ENCODE data around the gene AMMECR1L. TPM values are rescaled to one million over a fixed set of nuclear protein-coding genes. Genes with fewer than 3 reads are reported as not detected.

Gene AMMECR1L
- polyA plus RNA-seq, 1 experiment = 15.3 TPM

GRCh38 chr2:127877626-127878025 lies 8.1 kb downstream of the AMMECR1L start:
- H3K27ac ChIP-seq (ENCODE audit: low read depth, low read length) = no peak overlapping the region
- ChIA-PET POLR2A (no interaction called here), CTCF (no interaction called here)
- no peak overlapping the region for H3K4me3 ChIP-seq (ENCODE audit: low read depth, low read length)
- H3K27me3 ChIP-seq (ENCODE audit: control insufficient read depth, insufficient read depth, low read length) = no peaks in the 10 kb centered on the region
- DNase-seq (ENCODE audit: low read depth, low spot score) = no peak
- no peaks in the 10 kb centered on the region for H3K9me3 ChIP-seq (ENCODE audit: control insufficient read depth, insufficient read depth, low read length)
- TF ChIP-seq CTCF (IDR thresholded peaks at IDR 0.05; ENCODE audit: low read depth, low read length) = no peak

- TF ChIP-seq CTCF (IDR thresholded peaks at IDR 0.05; ENCODE audit: low read depth, low read length) = no peak
- ChIA-PET POLR2A (no interaction called here), CTCF (interaction anchor here (1.2 kb wide), 1 partner anchor 10 kb away, joined by 6 read pairs; no protein-coding TSS in a partner anchor)
- H3K4me3 ChIP-seq (ENCODE audit: low read depth, low read length) = no peak overlapping the region
- DNase-seq (ENCODE audit: low read depth, low spot score) = no peak
- H3K9me3 ChIP-seq (ENCODE audit: control insufficient read depth, insufficient read depth, low read length) = no peaks in the 10 kb centered on the region
- no peak overlapping the region for H3K27ac ChIP-seq (ENCODE audit: low read depth, low read length)
- no peaks in the 10 kb centered on the region for H3K27me3 ChIP-seq (ENCODE audit: control insufficient read depth, insufficient read depth, low read length)
These were observed 8.6 kb downstream of the AMMECR1L start for GRCh38 chr2:127877136-127877535.

GRCh38 chr2:127874378-127875269 lies 11.1 kb downstream of the AMMECR1L start:
- no peak for TF ChIP-seq CTCF (IDR thresholded peaks at IDR 0.05; ENCODE audit: low read depth, low read length)
- ChIA-PET CTCF (no interaction called here), POLR2A (no interaction called here)
- no peak overlapping the region for H3K4me3 ChIP-seq (ENCODE audit: low read depth, low read length)
- H3K27ac ChIP-seq (ENCODE audit: low read depth, low read length) = no peak overlapping the region
- DNase-seq (ENCODE audit: low read depth, low spot score) = no peak
- no peaks in the 10 kb centered on the region for H3K9me3 ChIP-seq (ENCODE audit: control insufficient read depth, insufficient read depth, low read length)
- no peaks in the 10 kb centered on the region for H3K27me3 ChIP-seq (ENCODE audit: control insufficient read depth, insufficient read depth, low read length)

GRCh38 chr2:127873707-127874303 lies 12.0 kb downstream of the AMMECR1L start:
- TF ChIP-seq CTCF (IDR thresholded peaks at IDR 0.05; ENCODE audit: low read depth, low read length) = no peak
- no peak overlapping the region for H3K4me3 ChIP-seq (ENCODE audit: low read depth, low read length)
- H3K27me3 ChIP-seq (ENCODE audit: control insufficient read depth, insufficient read depth, low read length) = no peaks in the 10 kb centered on the region
- CTCF ChIA-PET = no interaction called here
- H3K27ac ChIP-seq (ENCODE audit: low read depth, low read length) = no peak overlapping the region
- no peaks in the 10 kb centered on the region for H3K9me3 ChIP-seq (ENCODE audit: control insufficient read depth, insufficient read depth, low read length)
- POLR2A ChIA-PET = no interaction called here
- DNase-seq (ENCODE audit: low read depth, low spot score) = no peak

GRCh38 chr2:127872354-127872753 lies 13.4 kb downstream of the AMMECR1L start:
- DNase-seq (ENCODE audit: low read depth, low spot score) = no peak
- TF ChIP-seq CTCF (IDR thresholded peaks at IDR 0.05; ENCODE audit: low read depth, low read length) = no peak
- no peaks in the 10 kb centered on the region for H3K9me3 ChIP-seq (ENCODE audit: control insufficient read depth, insufficient read depth, low read length)
- ChIA-PET CTCF (no interaction called here), POLR2A (no interaction called here)
- H3K27ac ChIP-seq (ENCODE audit: low read depth, low read length) = no peak overlapping the region
- H3K27me3 ChIP-seq (ENCODE audit: control insufficient read depth, insufficient read depth, low read length) = no peaks in the 10 kb centered on the region
- H3K4me3 ChIP-seq (ENCODE audit: low read depth, low read length) = no peak overlapping the region

Measured in AG04450 (cell line).